Mucosa of descending colon (tissue), 3 donors: ENCODE data around the gene SOX5. TPM values are rescaled to one million over a fixed set of nuclear protein-coding genes. Genes with fewer than 3 reads are reported as not detected.

Experiments used
- ATAC-seq: fragments of 200-7000 bp; cut with Tn5 transposase; one replicate; pipeline ENCODE4 v1.9.1; 2020; ENCODE audit warnings: mild to moderate bottlenecking, moderate library complexity
- DNase-seq, 3 donors: peaks; one replicate each; pipeline ENCODE4 v3.0.0-alpha.2; 2020
- H3K36me3 ChIP-seq: fragments of 200-600 bp; one replicate; pipeline ENCODE4 v1.8.0; 2021; ENCODE audit warnings: low read depth, mild to moderate bottlenecking
- H3K4me1 ChIP-seq: fragments of 200-600 bp; one replicate; pipeline ENCODE4 v1.8.0; 2021; ENCODE audit warnings: low read depth, mild to moderate bottlenecking
- H3K4me3 ChIP-seq: fragments of 200-600 bp; one replicate; pipeline ENCODE4 v1.8.0; 2021; ENCODE audit warnings: mild to moderate bottlenecking
- H3K9me3 ChIP-seq: fragments of 200-600 bp; one replicate; pipeline ENCODE4 v1.8.0; 2021; ENCODE audit warnings: mild to moderate bottlenecking
- CTCF ChIP-seq: fragments of 200-600 bp; IDR thresholded peaks from one replicate; pipeline ENCODE4 v1.8.0; 2022; ENCODE audit warnings: antibody characterized with exemption, mild to moderate bottlenecking
- intact Hi-C, 2 donors: fragments of 100-400 bp; cut with DNase I in 1 of 2; cut with micrococcal nuclease in 1 of 2; formaldehyde crosslinking; loops; one replicate each; pipeline versions ENCODE4 v1.11.0 to v1.11.1; 2022; cut with DNase I, micrococcal nuclease
- total RNA-seq, 3 donors: library from RNA; stranded (reverse); fragmentation: NEBNext Ultra II Directional in 2 of 3; extraction: Animal tissue kit (Norgen Biotek cat#: 25700) in 2 of 3; gene quantifications; one replicate each; pipeline versions ENCODE4 v1.2.1 to v1.2.4, GENCODE V29; 2021 to 2023
- donor health status: DM: no; HTN: no; CAD: no; lungs with moderate emphysema.
- donor health status: DM: no; HTN: no; CAD: no.
- donor health status: DM: no; HTN: yes; CAD: no.

SOX5 gene
- total RNA-seq, 3 donors from 2014 or later = 2.8 to 13.0 (median 3.3) TPM

- DNase-seq (no peak), ATAC-seq (no peak)
- Histone ChIP-seq H3K4me1 (no peaks in the 10 kb centered on the region), H3K4me3 (no peak overlapping the region), H3K36me3 (no peaks in the 10 kb centered on the region), H3K9me3 (no peaks in the 10 kb centered on the region)
- intact Hi-C loops = no loop called here
- TF ChIP-seq CTCF = no peak
These were observed 254.6 kb downstream of the SOX5 start for GRCh38 chr12:23694920-23695319.

GRCh38 chr12:23694307-23694706, 255.2 kb downstream of the SOX5 start:
- no peaks in the 10 kb centered on the region for H3K9me3 ChIP-seq
- no peak for ATAC-seq
- H3K36me3 ChIP-seq = no peaks in the 10 kb centered on the region
- intact Hi-C loops = no loop called here
- no peak overlapping the region for H3K4me3 ChIP-seq
- DNase-seq = no peak
- H3K4me1 ChIP-seq = no peaks in the 10 kb centered on the region
- TF ChIP-seq CTCF = no peak

- no peak for DNase-seq
- H3K36me3 ChIP-seq = no peaks in the 10 kb centered on the region
- ATAC-seq = no peak
These were observed 261.5 kb downstream of the SOX5 start for GRCh38 chr12:23687947-23688346.

GRCh38 chr12:23686095-23686494, 263.4 kb downstream of the SOX5 start:
- no peak for TF ChIP-seq CTCF
- DNase-seq (no peak), ATAC-seq (no peak)
- intact Hi-C loops = no loop called here
- H3K4me1 ChIP-seq = no peaks in the 10 kb centered on the region
- H3K36me3 ChIP-seq = no peaks in the 10 kb centered on the region
- no peaks in the 10 kb centered on the region for H3K9me3 ChIP-seq
- no peak overlapping the region for H3K4me3 ChIP-seq

More at GRCh38 chr12:23687947-23688346, 261.5 kb downstream of the SOX5 start:
- H3K9me3 ChIP-seq = no peaks in the 10 kb centered on the region
- no peak for TF ChIP-seq CTCF
- no peak overlapping the region for H3K4me3 ChIP-seq
- intact Hi-C loops = no loop called here
- H3K4me1 ChIP-seq = no peaks in the 10 kb centered on the region

- H3K9me3 ChIP-seq = no peaks in the 10 kb centered on the region
- TF ChIP-seq CTCF = no peak
- no peak overlapping the region for H3K4me3 ChIP-seq
- intact Hi-C loops = no loop called here
- no peak for ATAC-seq
- DNase-seq = no peak
- H3K4me1 ChIP-seq = no peaks in the 10 kb centered on the region
- H3K36me3 ChIP-seq = no peaks in the 10 kb centered on the region
These were observed 265.3 kb downstream of the SOX5 start for GRCh38 chr12:23684121-23684520.

- ATAC-seq = no peak
- intact Hi-C loops = no loop called here
- no peak for DNase-seq
- Histone ChIP-seq H3K9me3 (no peaks in the 10 kb centered on the region), H3K36me3 (no peaks in the 10 kb centered on the region), H3K4me1 (no peaks in the 10 kb centered on the region), H3K4me3 (no peak overlapping the region)
- TF ChIP-seq CTCF = no peak
These were observed 268.2 kb downstream of the SOX5 start for GRCh38 chr12:23681237-23681636.
